Measurements from ENCODE around the gene FMN2.

The FMN2 gene

GRCh38 chr1:240192851-240193250 lies 101.2 kb downstream of the FMN2 start:
- DNase-seq, result no peak
- Histone ChIP-seq H3K36me3 (ENCODE audit: control insufficient read depth, insufficient read depth, low read length) (no peaks in the 10 kb centered on the region), H3K4ac (ENCODE audit: low read depth, low read length) (no peak overlapping the region), H3K79me2 (ENCODE audit: control insufficient read depth, insufficient read depth, low read length) (no peaks in the 10 kb centered on the region), H4K5ac (ENCODE audit: low read length) (no peak overlapping the region), H3K9ac (ENCODE audit: low read length) (no peak overlapping the region), H3K23ac (ENCODE audit: low read length) (no peak overlapping the region), H2BK120ac (ENCODE audit: low read depth, low read length) (no peak overlapping the region), H3K79me1 (ENCODE audit: low read length) (no peaks in the 10 kb centered on the region), H3K18ac (ENCODE audit: low read length) (no peak overlapping the region), H4K8ac (ENCODE audit: low read depth, low read length) (no peak overlapping the region), H2BK15ac (replicated peaks; ENCODE audit: low read depth) (no peak overlapping the region), H3K27ac (ENCODE audit: low read depth, low read length) (no peak overlapping the region), H3K27me3 (ENCODE audit: insufficient read depth, low read length, poor library complexity) (no peaks in the 10 kb centered on the region), H2AK5ac (ENCODE audit: low read length) (no peak overlapping the region), H3K56ac (ENCODE audit: low read length) (no peak overlapping the region), H3K4me2 (ENCODE audit: low read length) (no peak overlapping the region), H2BK5ac (ENCODE audit: low read length) (no peak overlapping the region), H3K4me1 (ENCODE audit: control insufficient read depth, low read depth, low read length) (no peaks in the 10 kb centered on the region), H3K4me3 (ENCODE audit: low read length) (no peak overlapping the region)
- WGBS (ENCODE audit: extremely low coverage, insufficient coverage, low lambda C conversion rate), result no CpG with 5 or more reads among the region's 2 CpGs

- no peak overlapping the region for H4K5ac ChIP-seq (ENCODE audit: low read length)
- no peaks in the 10 kb centered on the region for H3K4me1 ChIP-seq (ENCODE audit: control insufficient read depth, low read depth, low read length)
- H4K8ac ChIP-seq (ENCODE audit: low read depth, low read length), result no peak overlapping the region
- no CpG with 5 or more reads among the region's 3 CpGs for WGBS (ENCODE audit: extremely low coverage, insufficient coverage, low lambda C conversion rate)
- no peak overlapping the region for H3K27ac ChIP-seq (ENCODE audit: low read depth, low read length)
- H3K36me3 ChIP-seq (ENCODE audit: control insufficient read depth, insufficient read depth, low read length), result no peaks in the 10 kb centered on the region
- H3K23ac ChIP-seq (ENCODE audit: low read length), result no peak overlapping the region
- no peaks in the 10 kb centered on the region for H3K79me2 ChIP-seq (ENCODE audit: control insufficient read depth, insufficient read depth, low read length)
- no peak overlapping the region for H2AK5ac ChIP-seq (ENCODE audit: low read length)
- no peak overlapping the region for H3K4ac ChIP-seq (ENCODE audit: low read depth, low read length)
- DNase-seq, result peak; percentile 33
- H3K27me3 ChIP-seq (ENCODE audit: insufficient read depth, low read length, poor library complexity), result no peaks in the 10 kb centered on the region
- no peak overlapping the region for H3K4me2 ChIP-seq (ENCODE audit: low read length)
- no peaks in the 10 kb centered on the region for H3K79me1 ChIP-seq (ENCODE audit: low read length)
- no peak overlapping the region for H2BK120ac ChIP-seq (ENCODE audit: low read depth, low read length)
- H2BK5ac ChIP-seq (ENCODE audit: low read length), result no peak overlapping the region
- no peak overlapping the region for H3K9ac ChIP-seq (ENCODE audit: low read length)
- no peak overlapping the region for H3K18ac ChIP-seq (ENCODE audit: low read length)
- H2BK15ac ChIP-seq (replicated peaks; ENCODE audit: low read depth), result no peak overlapping the region
- no peak overlapping the region for H3K4me3 ChIP-seq (ENCODE audit: low read length)
- no peak overlapping the region for H3K56ac ChIP-seq (ENCODE audit: low read length)
These were observed 102.0 kb downstream of the FMN2 start for GRCh38 chr1:240193679-240194078.

- H3K27ac ChIP-seq (ENCODE audit: low read depth, low read length), result no peak overlapping the region
- H3K79me1 ChIP-seq (ENCODE audit: low read length), result no peaks in the 10 kb centered on the region
- no peaks in the 10 kb centered on the region for H3K79me2 ChIP-seq (ENCODE audit: control insufficient read depth, insufficient read depth, low read length)
- H2BK15ac ChIP-seq (replicated peaks; ENCODE audit: low read depth), result no peak overlapping the region
- no CpG with 5 or more reads among the region's 2 CpGs for WGBS (ENCODE audit: extremely low coverage, insufficient coverage, low lambda C conversion rate)
- no peak overlapping the region for H4K5ac ChIP-seq (ENCODE audit: low read length)
- no peak overlapping the region for H2BK5ac ChIP-seq (ENCODE audit: low read length)
- no peak overlapping the region for H2AK5ac ChIP-seq (ENCODE audit: low read length)
- no peak overlapping the region for H3K9ac ChIP-seq (ENCODE audit: low read length)
- no peak overlapping the region for H3K23ac ChIP-seq (ENCODE audit: low read length)
- H3K4me1 ChIP-seq (ENCODE audit: control insufficient read depth, low read depth, low read length), result no peaks in the 10 kb centered on the region
- no peak for DNase-seq
- no peak overlapping the region for H3K56ac ChIP-seq (ENCODE audit: low read length)
- H3K4ac ChIP-seq (ENCODE audit: low read depth, low read length), result no peak overlapping the region
- no peak overlapping the region for H3K18ac ChIP-seq (ENCODE audit: low read length)
- H3K36me3 ChIP-seq (ENCODE audit: control insufficient read depth, insufficient read depth, low read length), result no peaks in the 10 kb centered on the region
- H3K4me3 ChIP-seq (ENCODE audit: low read length), result no peak overlapping the region
- H3K27me3 ChIP-seq (ENCODE audit: insufficient read depth, low read length, poor library complexity), result no peaks in the 10 kb centered on the region
- no peak overlapping the region for H4K8ac ChIP-seq (ENCODE audit: low read depth, low read length)
- H3K4me2 ChIP-seq (ENCODE audit: low read length), result no peak overlapping the region
- no peak overlapping the region for H2BK120ac ChIP-seq (ENCODE audit: low read depth, low read length)
These were observed 102.4 kb downstream of the FMN2 start for GRCh38 chr1:240194120-240194519.

GRCh38 chr1:240198376-240198775 lies 106.7 kb downstream of the FMN2 start:
- Histone ChIP-seq H3K18ac (ENCODE audit: low read length) (no peak overlapping the region), H3K4ac (ENCODE audit: low read depth, low read length) (no peak overlapping the region), H3K4me1 (ENCODE audit: control insufficient read depth, low read depth, low read length) (no peaks in the 10 kb centered on the region), H3K4me2 (ENCODE audit: low read length) (no peak overlapping the region), H3K36me3 (ENCODE audit: control insufficient read depth, insufficient read depth, low read length) (no peaks in the 10 kb centered on the region), H3K27ac (ENCODE audit: low read depth, low read length) (no peak overlapping the region), H4K5ac (ENCODE audit: low read length) (no peak overlapping the region), H3K56ac (ENCODE audit: low read length) (no peak overlapping the region), H4K8ac (ENCODE audit: low read depth, low read length) (no peak overlapping the region), H3K4me3 (ENCODE audit: low read length) (no peak overlapping the region), H2BK15ac (replicated peaks; ENCODE audit: low read depth) (no peak overlapping the region), H2BK120ac (ENCODE audit: low read depth, low read length) (no peak overlapping the region), H3K79me1 (ENCODE audit: low read length) (no peaks in the 10 kb centered on the region), H3K9ac (ENCODE audit: low read length) (no peak overlapping the region), H2AK5ac (ENCODE audit: low read length) (no peak overlapping the region), H3K23ac (ENCODE audit: low read length) (no peak overlapping the region), H3K27me3 (ENCODE audit: insufficient read depth, low read length, poor library complexity) (no peaks in the 10 kb centered on the region), H2BK5ac (ENCODE audit: low read length) (no peak overlapping the region), H3K79me2 (ENCODE audit: control insufficient read depth, insufficient read depth, low read length) (no peaks in the 10 kb centered on the region)
- DNase-seq, result no peak
- WGBS (ENCODE audit: extremely low coverage, insufficient coverage, low lambda C conversion rate), result no CpG with 5 or more reads among the region's 4 CpGs

GRCh38 chr1:240199758-240200645 lies 108.3 kb downstream of the FMN2 start:
- Histone ChIP-seq H4K8ac (ENCODE audit: low read depth, low read length) (no peak overlapping the region), H3K79me2 (ENCODE audit: control insufficient read depth, insufficient read depth, low read length) (no peaks in the 10 kb centered on the region), H3K23ac (ENCODE audit: low read length) (no peak overlapping the region), H3K4ac (ENCODE audit: low read depth, low read length) (peak overlapping the region; percentile 55), H3K4me1 (ENCODE audit: control insufficient read depth, low read depth, low read length) (no peaks in the 10 kb centered on the region), H2BK5ac (ENCODE audit: low read length) (no peak overlapping the region), H3K27ac (ENCODE audit: low read depth, low read length) (peak overlapping the region; percentile 73), H3K4me2 (ENCODE audit: low read length) (no peak overlapping the region), H4K5ac (ENCODE audit: low read length) (no peak overlapping the region), H3K4me3 (ENCODE audit: low read length) (no peak overlapping the region), H3K27me3 (ENCODE audit: insufficient read depth, low read length, poor library complexity) (no peaks in the 10 kb centered on the region), H3K18ac (ENCODE audit: low read length) (no peak overlapping the region), H2AK5ac (ENCODE audit: low read length) (no peak overlapping the region), H3K79me1 (ENCODE audit: low read length) (no peaks in the 10 kb centered on the region), H2BK120ac (ENCODE audit: low read depth, low read length) (no peak overlapping the region), H3K9ac (ENCODE audit: low read length) (no peak overlapping the region), H3K36me3 (ENCODE audit: control insufficient read depth, insufficient read depth, low read length) (no peaks in the 10 kb centered on the region), H2BK15ac (replicated peaks; ENCODE audit: low read depth) (no peak overlapping the region), H3K56ac (ENCODE audit: low read length) (no peak overlapping the region)
- peak; percentile 92 for DNase-seq
- no CpG with 5 or more reads among the region's 9 CpGs for WGBS (ENCODE audit: extremely low coverage, insufficient coverage, low lambda C conversion rate)

GRCh38 chr1:240201931-240202330 lies 110.2 kb downstream of the FMN2 start:
- Histone ChIP-seq H3K18ac (ENCODE audit: low read length) (no peak overlapping the region), H3K4ac (ENCODE audit: low read depth, low read length) (no peak overlapping the region), H3K27ac (ENCODE audit: low read depth, low read length) (no peak overlapping the region), H4K8ac (ENCODE audit: low read depth, low read length) (no peak overlapping the region), H3K79me2 (ENCODE audit: control insufficient read depth, insufficient read depth, low read length) (no peaks in the 10 kb centered on the region), H3K79me1 (ENCODE audit: low read length) (no peaks in the 10 kb centered on the region), H4K5ac (ENCODE audit: low read length) (no peak overlapping the region), H2BK15ac (replicated peaks; ENCODE audit: low read depth) (no peak overlapping the region), H3K4me1 (ENCODE audit: control insufficient read depth, low read depth, low read length) (no peaks in the 10 kb centered on the region), H3K23ac (ENCODE audit: low read length) (no peak overlapping the region), H3K36me3 (ENCODE audit: control insufficient read depth, insufficient read depth, low read length) (no peaks in the 10 kb centered on the region), H3K9ac (ENCODE audit: low read length) (no peak overlapping the region), H2AK5ac (ENCODE audit: low read length) (no peak overlapping the region), H3K4me2 (ENCODE audit: low read length) (no peak overlapping the region), H3K4me3 (ENCODE audit: low read length) (no peak overlapping the region), H2BK5ac (ENCODE audit: low read length) (no peak overlapping the region), H3K27me3 (ENCODE audit: insufficient read depth, low read length, poor library complexity) (no peaks in the 10 kb centered on the region), H2BK120ac (ENCODE audit: low read depth, low read length) (no peak overlapping the region), H3K56ac (ENCODE audit: low read length) (no peak overlapping the region)
- WGBS (ENCODE audit: extremely low coverage, insufficient coverage, low lambda C conversion rate), result no CpG with 5 or more reads among the region's 4 CpGs
- DNase-seq, result no peak

Data from mesendoderm (in vitro differentiated cells).